Fibroblast of villous mesenchyme (primary cell): ENCODE data around the gene TRIP11. TPM values are rescaled to one million over a fixed set of nuclear protein-coding genes. Genes with fewer than 3 reads are reported as not detected.

Experiments used
- DNase-seq: peaks from one replicate; pipeline ENCODE4 v3.0.0-alpha.2; 2010; ENCODE audit warnings: low read depth
- H3K4me3 ChIP-seq: 2 replicates; pipeline ENCODE4 v1.5.1; 2011; ENCODE audit warnings: low read depth, mild to moderate bottlenecking, low read length
- total RNA-seq: library from RNA; depleted of rRNA; stranded (reverse); fragments of >200 nt; gene quantifications from 2 replicates; pipeline ENCODE4 v1.2.3, GENCODE V29; 2012
- TF ChIP-seq, protein P1 (sequence below): IDR thresholded peaks from 2 replicates; pipeline ENCODE4 v1.5.1; 2012; ENCODE audit warnings: low read depth, mild to moderate bottlenecking, low read length; ENCODE audit not compliant: insufficient read depth

The TRIP11 gene
- total RNA-seq, 1 donor = 45.3 TPM

DNA sequence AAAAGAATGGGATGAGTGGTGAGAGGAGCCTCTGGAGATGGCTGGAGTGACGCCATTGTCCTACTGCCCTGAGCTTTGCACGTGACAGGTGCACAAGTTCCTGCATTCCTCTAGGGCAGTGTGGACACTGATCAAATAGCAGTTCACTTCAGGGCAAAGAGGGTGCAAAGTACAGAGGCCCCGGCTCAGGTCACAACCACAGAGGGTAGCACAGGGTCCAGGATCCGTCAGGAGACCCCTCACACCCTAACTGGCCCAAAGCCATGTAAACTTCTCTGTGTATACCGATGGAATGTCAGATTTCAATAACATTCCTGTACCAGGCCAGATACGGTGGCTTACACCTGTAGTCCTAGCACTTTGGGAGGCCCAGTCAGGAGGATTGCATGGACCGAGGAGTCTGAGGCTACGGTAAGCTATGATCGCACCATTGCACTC is 82.0 kb downstream of the TRIP11 start:
- H3K4me3 ChIP-seq = no peak overlapping the region
- TF ChIP-seq, protein P1, sequence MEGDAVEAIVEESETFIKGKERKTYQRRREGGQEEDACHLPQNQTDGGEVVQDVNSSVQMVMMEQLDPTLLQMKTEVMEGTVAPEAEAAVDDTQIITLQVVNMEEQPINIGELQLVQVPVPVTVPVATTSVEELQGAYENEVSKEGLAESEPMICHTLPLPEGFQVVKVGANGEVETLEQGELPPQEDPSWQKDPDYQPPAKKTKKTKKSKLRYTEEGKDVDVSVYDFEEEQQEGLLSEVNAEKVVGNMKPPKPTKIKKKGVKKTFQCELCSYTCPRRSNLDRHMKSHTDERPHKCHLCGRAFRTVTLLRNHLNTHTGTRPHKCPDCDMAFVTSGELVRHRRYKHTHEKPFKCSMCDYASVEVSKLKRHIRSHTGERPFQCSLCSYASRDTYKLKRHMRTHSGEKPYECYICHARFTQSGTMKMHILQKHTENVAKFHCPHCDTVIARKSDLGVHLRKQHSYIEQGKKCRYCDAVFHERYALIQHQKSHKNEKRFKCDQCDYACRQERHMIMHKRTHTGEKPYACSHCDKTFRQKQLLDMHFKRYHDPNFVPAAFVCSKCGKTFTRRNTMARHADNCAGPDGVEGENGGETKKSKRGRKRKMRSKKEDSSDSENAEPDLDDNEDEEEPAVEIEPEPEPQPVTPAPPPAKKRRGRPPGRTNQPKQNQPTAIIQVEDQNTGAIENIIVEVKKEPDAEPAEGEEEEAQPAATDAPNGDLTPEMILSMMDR = no peak
- no peak for DNase-seq

DNA sequence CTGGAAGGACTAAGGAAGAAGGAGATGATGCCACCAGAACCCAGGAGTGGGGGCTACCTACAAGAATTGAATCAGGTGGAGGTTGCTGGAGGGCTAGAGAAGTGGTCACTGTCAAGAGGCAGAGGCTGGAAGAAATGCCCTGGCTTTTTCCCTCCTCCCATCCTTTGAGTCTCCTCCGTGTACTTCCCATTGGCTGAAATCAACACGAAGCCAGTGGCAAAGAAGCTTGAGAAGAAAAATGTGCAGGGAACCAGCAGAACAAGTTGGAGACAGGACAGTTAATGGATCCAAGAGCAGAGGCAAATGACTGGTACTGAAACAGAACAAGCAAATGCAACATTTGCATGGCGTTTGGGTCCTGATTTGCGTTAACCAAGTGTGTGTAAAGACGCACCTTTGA is 83.2 kb downstream of the TRIP11 start:
- H3K4me3 ChIP-seq = no peak overlapping the region
- TF ChIP-seq, protein P1 = no peak
- no peak for DNase-seq

DNA sequence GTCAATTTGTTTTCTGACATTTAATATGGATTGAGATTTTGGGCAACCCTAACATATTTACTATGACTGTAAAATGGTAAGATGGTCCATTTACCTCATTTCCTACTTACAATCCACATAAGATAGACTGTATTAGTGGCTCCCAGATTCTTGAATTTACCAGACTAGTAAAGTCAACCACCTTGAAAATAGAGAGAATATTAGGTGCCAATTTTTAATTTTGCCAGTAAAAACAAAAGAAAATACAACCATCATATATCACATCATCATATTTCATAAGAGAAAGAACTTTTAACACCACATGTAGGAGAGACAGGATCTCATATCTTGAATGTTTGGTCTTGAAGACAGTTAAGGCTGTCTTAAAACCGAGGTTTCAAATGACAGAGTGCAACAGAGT is 84.7 kb downstream of the TRIP11 start:
- TF ChIP-seq, protein P1 = no peak
- DNase-seq = no peak
- no peak overlapping the region for H3K4me3 ChIP-seq

DNA sequence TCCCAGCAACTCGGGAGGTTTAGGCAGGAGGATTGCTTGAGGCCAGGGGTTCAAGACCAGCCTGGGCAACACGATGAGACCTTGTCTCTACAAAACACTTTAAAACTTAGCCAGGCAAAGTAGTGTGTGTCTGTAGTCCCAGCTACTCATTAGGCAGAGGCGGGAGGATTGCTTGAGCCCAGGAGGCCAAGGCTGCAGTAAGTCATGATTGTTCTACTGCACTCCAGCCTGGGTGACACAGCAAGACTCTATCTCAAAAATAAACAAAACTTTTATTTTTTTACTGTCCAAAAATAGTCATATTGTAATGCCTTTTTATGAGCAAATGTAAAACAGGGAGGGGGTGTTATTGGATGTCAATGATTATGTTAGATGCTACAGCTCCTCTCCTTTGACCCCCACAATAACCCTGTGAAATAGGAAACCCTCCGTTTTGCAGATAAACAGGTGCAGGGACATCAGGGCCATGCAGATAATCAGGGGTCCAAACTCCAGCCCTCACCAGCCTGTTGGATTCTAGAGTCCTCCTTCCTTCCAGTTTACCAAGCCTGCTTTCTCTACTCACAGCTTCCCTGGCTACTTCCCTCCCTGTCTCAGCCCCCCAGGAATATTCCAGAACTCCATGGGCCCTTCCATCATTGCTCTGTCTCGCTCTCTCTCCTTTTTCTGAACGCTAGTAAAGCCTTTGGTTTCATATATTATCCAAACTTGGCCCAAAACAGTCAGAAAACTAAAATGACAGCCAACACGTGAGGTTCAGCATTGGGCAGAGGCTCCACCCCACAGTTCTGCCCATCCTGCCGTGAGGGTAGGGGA is 86.5 kb downstream of the TRIP11 start:
- DNase-seq = no peak
- no peak overlapping the region for H3K4me3 ChIP-seq
- TF ChIP-seq, protein P1 = no peak

DNA sequence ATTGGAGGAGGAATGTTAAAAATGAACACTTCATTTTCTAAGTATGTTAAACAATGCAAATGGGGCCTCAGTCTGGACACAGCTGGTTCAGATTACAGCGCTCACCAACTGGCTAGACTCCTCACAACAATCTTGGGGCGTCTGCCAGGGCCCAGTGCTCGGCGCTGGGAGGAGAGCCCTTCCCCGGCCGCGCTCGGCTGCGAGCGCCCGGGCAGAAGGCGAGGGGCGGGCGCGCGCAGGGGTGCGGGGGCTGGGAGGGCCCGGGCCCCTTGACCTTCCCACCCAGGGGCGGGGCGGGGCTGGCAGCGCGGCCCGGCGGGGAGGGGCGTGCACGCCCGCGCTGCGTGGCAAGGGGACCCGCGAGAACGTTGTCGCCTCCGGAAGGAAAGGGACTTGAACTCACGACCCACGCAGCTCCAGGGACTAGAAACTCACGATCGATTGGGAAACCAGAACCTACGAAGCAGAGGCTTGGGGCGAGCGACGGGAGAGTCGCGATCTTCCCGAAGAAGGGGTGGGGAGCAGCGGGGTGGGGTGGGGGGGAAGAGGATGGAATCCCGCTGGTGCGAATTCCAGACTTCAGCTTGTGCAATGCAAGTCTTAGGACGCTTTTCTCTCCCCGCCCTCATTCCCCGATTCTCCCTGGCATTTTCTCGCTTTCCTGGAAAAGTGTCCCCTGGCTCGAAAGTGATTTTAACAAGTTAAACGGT is 92.2 kb downstream of the TRIP11 start, which contains the start of gene FBLN5:
Gene FBLN5 (minus strand): TSS at position 220 of the 710 bp plus-strand sequence. CDS start 465 bp downstream, outside the sequence.
- TF ChIP-seq, protein P1 = no peak
- H3K4me3 ChIP-seq = peak within 1 kb of the TSS; percentile 72
- peak; percentile 88 for DNase-seq

DNA sequence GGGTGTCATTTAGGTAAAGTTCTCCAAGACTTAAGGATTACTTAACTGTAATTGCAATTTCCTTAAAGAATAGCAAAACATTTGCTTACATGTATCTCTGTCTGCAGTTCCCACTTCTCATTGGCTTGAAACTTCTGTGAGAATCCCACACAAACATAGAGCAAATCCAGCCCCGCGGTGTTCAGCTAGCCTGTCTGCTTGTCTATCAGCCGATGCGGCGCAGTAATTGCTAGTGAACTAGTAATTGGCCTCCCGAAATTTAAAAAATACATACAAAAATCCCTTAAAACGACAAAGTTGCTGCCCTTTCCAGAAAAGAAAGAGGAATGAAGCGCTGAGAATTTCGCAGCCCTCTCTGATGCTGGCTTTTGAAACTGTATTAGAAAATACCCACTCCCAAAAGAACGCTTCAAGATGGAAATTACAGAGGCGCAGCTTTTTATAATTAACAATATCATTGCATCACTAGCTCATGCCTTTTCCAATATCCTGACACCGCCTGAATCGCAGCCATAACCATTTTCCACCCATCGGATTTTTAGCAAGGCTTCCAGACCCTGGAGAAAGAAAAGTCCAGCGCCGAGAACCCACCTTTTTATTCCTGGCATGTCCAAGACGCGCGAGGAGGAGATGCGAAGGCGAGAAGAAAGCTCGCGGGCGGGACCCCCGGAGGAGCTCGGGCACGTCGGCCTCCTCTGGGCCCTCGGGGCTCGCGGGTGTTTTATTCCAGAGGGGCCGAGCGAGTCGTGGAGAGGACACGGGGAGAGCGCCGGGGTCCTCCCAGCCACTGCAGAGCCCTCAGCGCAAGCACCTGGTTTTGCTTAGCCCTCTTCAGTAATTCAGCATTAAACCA is 93.0 kb downstream of the TRIP11 start:
- peak overlapping the region; percentile 72 for H3K4me3 ChIP-seq
- TF ChIP-seq, protein P1 = no peak
- peak; percentile 49 for DNase-seq
